ENCODE data around the gene MXD4.

GRCh38 chr4:2269206-2269531 lies 7.3 kb upstream of the MXD4 start:
- TF ChIP-seq EZH2 (optimal IDR thresholded peaks at IDR 0.05; ENCODE audit: low read depth, low read length) (no peak), CTCF (IDR thresholded peaks at IDR 0.05; ENCODE audit: low read length) (no peak)

Measured in MM.1S (cell line).